ENCODE measurements around the gene MTPN. TPM values are rescaled to one million over a fixed set of nuclear protein-coding genes. Genes with fewer than 3 reads are reported as not detected.
A peak's percentile ranks its signal among the peaks of the same experiment; 100 is the strongest.

The MTPN gene
- total RNA-seq, 4 donors from 2014 or later: 100 to 182 (median 145) TPM

GRCh38 chr7:136009488-136010079 lies 32.4 kb upstream of the MTPN start:
- Histone ChIP-seq H3K36me3 (no peaks in the 10 kb centered on the region), H3K4me3 (no peak overlapping the region), H3K4me1 (peaks cover 0 to 4% (median 0%) of the 10 kb centered on the region in 3 donors), H3K9me3 (no peaks in the 10 kb centered on the region), H3K27me3 (peaks cover 0 to 3% (median 0%) of the 10 kb centered on the region in 4 donors), H3K27ac (no peak overlapping the region)
- no peak for DNase-seq
- intact Hi-C loops (cut with DNase I): loop anchor here (5.0 to 10.0 kb wide), 2 partner anchors 207 to 335 kb away; no protein-coding TSS in a partner anchor
- TF ChIP-seq POLR2A (IDR thresholded peaks at IDR 0.05): no peak
- peak; percentile 74 to 84 (median 76) for TF ChIP-seq CTCF (IDR thresholded peaks at IDR 0.05)
- 21 to 24% methylated on average over 4 of the region's 4 CpGs for WGBS, 2 donors

- Histone ChIP-seq H3K4me1 (peaks cover 0 to 4% (median 0%) of the 10 kb centered on the region in 3 donors), H3K9me3 (no peaks in the 10 kb centered on the region), H3K27ac (no peak overlapping the region), H3K4me3 (no peak overlapping the region), H3K27me3 (no peaks in the 10 kb centered on the region), H3K36me3 (no peaks in the 10 kb centered on the region)
- no peak for DNase-seq
- intact Hi-C loops (cut with DNase I): loop anchor here (5.0 to 10.0 kb wide), 2 partner anchors 204 to 331 kb away; no protein-coding TSS in a partner anchor
- 85 to 88% methylated on average over 3 of the region's 3 CpGs for WGBS, 2 donors
- no peak for TF ChIP-seq CTCF (IDR thresholded peaks at IDR 0.05)
- TF ChIP-seq POLR2A (IDR thresholded peaks at IDR 0.05): no peak
These were observed 29.0 kb upstream of the MTPN start for GRCh38 chr7:136006208-136006607.

- Histone ChIP-seq H3K27me3 (no peaks in the 10 kb centered on the region), H3K9me3 (no peaks in the 10 kb centered on the region), H3K4me3 (no peak overlapping the region), H3K36me3 (no peaks in the 10 kb centered on the region), H3K4me1 (peaks cover 0 to under 1% (median 0%) of the 10 kb centered on the region in 3 donors), H3K27ac (no peak overlapping the region)
- DNase-seq: no peak
- intact Hi-C loops (cut with DNase I): loop anchor here (10.0 kb wide), 1 partner anchor 329 kb away; no protein-coding TSS in a partner anchor
- WGBS, 2 donors: 88 to 92% methylated on average over 3 of the region's 3 CpGs
- no peak for TF ChIP-seq POLR2A (IDR thresholded peaks at IDR 0.05)
- no peak for TF ChIP-seq CTCF (IDR thresholded peaks at IDR 0.05)
These were observed 26.9 kb upstream of the MTPN start for GRCh38 chr7:136004083-136004482.

- 0 to 56% methylated on average over 1 of the region's 1 CpG for WGBS, 2 donors
- intact Hi-C loops (cut with DNase I): loop anchor here (10.0 kb wide), 1 partner anchor 328 kb away; no protein-coding TSS in a partner anchor
- no peak for DNase-seq
- Histone ChIP-seq H3K27ac (no peak overlapping the region), H3K36me3 (no peaks in the 10 kb centered on the region), H3K9me3 (no peaks in the 10 kb centered on the region), H3K4me3 (no peak overlapping the region), H3K4me1 (no peaks in the 10 kb centered on the region), H3K27me3 (no peaks in the 10 kb centered on the region)
- no peak for TF ChIP-seq POLR2A (IDR thresholded peaks at IDR 0.05)
- TF ChIP-seq CTCF (IDR thresholded peaks at IDR 0.05): no peak
These were observed 25.6 kb upstream of the MTPN start for GRCh38 chr7:136002802-136003201.

GRCh38 chr7:136000288-136000913 lies 23.2 kb upstream of the MTPN start:
- Histone ChIP-seq H3K4me1 (no peaks in the 10 kb centered on the region), H3K27me3 (no peaks in the 10 kb centered on the region), H3K9me3 (no peaks in the 10 kb centered on the region), H3K4me3 (no peak overlapping the region), H3K27ac (no peak overlapping the region), H3K36me3 (no peaks in the 10 kb centered on the region)
- TF ChIP-seq POLR2A (IDR thresholded peaks at IDR 0.05) (no peak), CTCF (IDR thresholded peaks at IDR 0.05) (no peak)
- WGBS, 2 donors: 32 to 76% methylated on average over 3 of the region's 3 CpGs
- no peak for DNase-seq
- intact Hi-C loops (cut with DNase I): loop anchor here (10.0 kb wide), 1 partner anchor 326 kb away; no protein-coding TSS in a partner anchor

Measured in esophagus squamous epithelium (tissue), 5 donors.